Measurements from ENCODE around the gene TXNRD2.
"Not testable (repeated sequence)": the region's sequence is repeated elsewhere in the genome, so short reads cannot be mapped to it uniquely, and the experiment has no call there.

TXNRD2 gene

GRCh38 chr22:19911540-19912270, 29.9 kb downstream of the TXNRD2 start:
- no peak overlapping the region for H3K27ac ChIP-seq
- DNase-seq (ENCODE audit: low read depth, low spot score) = no peak

DNA sequence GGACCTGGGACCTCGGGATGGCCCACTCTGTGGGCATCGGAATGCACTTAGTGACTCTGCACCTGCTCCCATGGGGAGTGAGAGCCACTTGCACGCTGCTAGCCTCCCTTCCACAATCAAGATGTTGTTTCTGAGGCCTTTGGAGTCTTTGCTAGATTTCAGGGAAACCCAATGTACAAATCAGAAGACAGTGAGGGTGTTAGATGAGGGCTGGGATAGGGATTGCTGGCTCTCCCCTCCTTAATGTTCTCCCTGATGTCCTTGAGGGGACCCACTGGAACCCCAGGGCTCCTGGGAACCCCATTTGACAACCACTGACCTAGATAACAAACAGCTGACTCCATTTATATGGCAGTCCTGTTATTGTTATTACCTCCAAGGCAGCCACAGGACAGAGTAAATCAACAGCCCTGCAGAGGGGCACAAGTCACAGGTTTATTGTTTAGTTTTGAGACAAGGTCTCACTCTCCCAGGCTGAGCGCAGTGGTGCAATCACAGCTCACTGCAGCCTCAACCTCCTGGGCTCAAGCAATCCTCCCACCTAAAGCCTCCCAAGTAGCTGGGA, 31.4 kb downstream of the TXNRD2 start:
- no peak overlapping the region for H3K27ac ChIP-seq
- no peak for DNase-seq (ENCODE audit: low read depth, low spot score)

- H3K27ac ChIP-seq = no peak overlapping the region
- no peak for DNase-seq (ENCODE audit: low read depth, low spot score)
Observed at GRCh38 chr22:19909350-19910179, 32.1 kb downstream of the TXNRD2 start.

DNA sequence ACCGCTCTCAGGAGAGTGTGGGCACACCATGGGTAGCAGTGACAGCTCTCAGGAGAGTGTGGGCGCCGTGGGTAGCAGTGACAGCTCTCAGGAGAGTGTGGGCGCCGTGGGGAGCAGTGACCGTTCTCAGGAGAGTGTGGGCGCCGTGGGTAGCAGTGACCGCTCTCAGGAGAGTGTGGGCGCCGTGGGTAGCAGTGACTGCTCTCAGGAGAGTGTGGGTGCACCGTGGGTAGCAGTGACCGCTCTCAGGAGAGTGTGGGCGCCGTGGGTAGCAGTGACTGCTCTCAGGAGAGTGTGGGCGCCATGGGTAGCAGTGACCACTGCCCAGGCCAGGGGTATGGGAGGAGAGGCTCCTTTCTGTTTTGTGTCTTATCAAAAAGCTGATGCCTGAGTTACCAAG, 33.7 kb downstream of the TXNRD2 start:
- H3K27ac ChIP-seq; DNase-seq (ENCODE audit: low read depth, low spot score): not testable (repeated sequence)

GRCh38 chr22:19906864-19907263, 34.8 kb downstream of the TXNRD2 start:
- H3K27ac ChIP-seq; DNase-seq (ENCODE audit: low read depth, low spot score): not testable (repeated sequence)

DNA sequence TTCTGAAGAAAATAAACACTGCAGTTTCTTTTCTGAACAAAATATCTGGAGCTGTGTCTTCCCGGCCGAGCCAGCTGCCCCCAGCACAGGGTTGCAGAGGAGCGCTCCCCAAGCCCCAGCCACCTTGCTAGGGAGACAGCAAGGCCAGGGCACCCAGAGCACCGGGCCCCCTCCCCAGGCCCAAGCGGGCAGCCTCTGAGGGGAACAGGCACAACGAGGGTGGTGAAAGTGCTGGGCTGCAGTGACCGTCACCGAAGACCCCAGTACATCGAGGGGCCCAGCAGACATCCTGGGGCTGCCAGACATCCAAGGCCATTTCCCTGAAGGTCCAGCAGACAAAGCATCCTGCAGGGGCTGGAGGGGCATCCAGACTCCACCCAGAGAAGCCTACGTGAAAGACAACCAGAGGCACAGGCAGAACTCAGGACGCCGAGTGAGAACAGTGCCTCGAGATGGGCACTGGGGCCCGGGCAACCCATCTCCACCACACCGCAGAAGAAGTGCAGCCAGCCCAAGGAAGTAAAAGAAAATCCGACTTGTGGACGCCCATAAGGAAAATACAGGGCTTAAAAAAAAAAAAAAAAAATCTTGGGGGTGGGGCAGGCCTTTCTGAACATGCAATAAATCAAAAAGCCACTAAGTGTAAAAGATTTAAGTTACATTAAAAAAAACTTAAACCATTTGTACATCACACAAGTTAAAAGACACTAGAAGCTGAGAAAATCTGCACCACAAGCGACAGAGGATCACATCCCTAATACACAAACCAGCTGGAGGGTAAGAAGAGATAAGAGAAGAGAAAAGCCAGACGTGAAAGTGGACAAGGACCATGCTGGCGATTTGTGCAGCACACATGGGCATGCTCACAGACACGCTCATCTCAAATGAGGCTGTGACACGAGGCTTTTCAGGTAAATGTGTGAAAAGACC, 36.0 kb downstream of the TXNRD2 start:
- DNase-seq (ENCODE audit: low read depth, low spot score) = no peak
- no peak overlapping the region for H3K27ac ChIP-seq

DNA sequence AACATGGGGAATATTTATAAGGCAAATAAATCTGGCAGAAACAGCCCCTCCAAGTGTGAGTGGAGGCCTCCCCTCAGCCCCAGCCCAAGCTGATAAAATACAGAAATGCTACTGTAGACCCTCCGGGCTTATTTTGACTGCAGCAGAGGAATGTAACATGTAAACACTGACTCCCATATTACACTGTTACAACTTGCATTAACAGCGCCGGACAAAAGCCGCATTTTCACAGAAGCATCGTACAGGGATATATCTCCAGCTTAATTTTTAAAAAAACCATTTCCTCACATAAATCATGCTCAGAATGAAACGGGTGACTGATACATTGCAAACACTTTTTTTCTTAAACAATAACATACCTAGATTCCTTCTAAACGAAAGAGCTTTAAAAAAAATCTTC, 36.7 kb downstream of the TXNRD2 start:
- no peak overlapping the region for H3K27ac ChIP-seq
- DNase-seq (ENCODE audit: low read depth, low spot score) = no peak

GRCh38 chr22:19904174-19904856, 37.3 kb downstream of the TXNRD2 start:
- DNase-seq (ENCODE audit: low read depth, low spot score) = no peak
- H3K27ac ChIP-seq = no peak overlapping the region

DNA sequence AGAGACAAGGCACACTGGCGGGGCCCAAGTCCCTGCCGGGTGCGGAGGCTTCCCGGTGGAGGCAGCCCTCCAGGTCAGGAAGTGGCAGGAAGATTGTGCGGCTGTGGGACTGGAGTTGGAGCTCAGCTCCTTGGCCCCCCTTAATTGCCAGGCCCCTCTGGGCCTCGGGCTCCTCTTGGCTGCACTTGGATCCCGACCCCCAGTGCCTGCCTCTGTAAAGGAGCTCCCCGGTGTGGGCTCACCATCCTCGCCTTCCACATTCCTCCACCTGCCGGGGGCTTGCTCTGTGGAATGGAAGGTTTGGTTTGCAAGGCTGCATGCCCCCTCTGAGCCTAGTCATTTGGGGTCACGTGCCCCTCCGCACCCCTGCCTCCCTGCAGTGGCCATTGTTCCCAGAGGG, 38.1 kb downstream of the TXNRD2 start:
- H3K27ac ChIP-seq = no peak overlapping the region
- DNase-seq (ENCODE audit: low read depth, low spot score) = no peak

DNA sequence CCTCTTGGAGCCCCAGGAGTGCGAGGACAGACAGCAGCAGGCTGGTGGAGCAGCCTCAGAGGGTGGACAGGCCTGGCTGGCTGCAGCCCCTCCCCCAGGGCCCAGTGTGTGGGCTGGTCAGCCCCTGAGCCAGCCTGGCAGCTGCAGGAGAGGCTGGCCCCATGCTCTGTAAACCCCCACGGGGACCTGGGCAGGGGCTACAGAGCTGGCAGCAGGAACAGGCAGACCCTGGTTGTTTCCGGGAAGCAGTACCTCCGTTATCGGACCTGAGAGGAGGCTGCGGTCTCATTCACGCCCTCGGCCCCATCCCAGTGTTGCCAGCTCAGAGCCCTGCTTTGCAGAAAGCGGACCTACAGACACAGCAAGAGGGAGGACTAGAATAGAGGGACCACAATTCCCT, 38.6 kb downstream of the TXNRD2 start:
- no peak for DNase-seq (ENCODE audit: low read depth, low spot score)
- H3K27ac ChIP-seq = no peak overlapping the region

DNA sequence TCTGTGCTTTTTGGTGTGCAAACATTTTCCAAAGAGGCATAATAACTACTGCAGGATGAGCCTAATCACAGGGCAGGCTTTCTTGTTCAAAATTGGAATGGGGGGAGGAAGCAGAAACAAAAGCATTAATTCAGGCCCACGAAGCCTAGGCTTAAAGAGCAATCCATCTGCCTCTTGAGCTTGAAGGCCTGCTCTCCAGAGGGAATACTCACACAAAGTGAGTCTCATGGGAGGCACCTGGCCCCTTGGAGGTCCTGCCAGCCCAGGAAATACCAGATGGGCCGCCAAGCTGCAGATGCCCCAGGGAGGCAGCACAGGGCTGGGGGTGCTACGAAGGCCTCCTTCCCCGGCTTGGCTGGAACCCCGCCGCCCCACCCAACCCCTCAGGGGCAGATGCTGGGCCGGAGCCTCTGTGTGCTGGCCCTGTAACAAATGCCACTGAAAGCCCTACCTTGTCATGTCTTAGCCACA, 39.3 kb downstream of the TXNRD2 start:
- H3K27ac ChIP-seq = no peak overlapping the region
- no peak for DNase-seq (ENCODE audit: low read depth, low spot score)

DNA sequence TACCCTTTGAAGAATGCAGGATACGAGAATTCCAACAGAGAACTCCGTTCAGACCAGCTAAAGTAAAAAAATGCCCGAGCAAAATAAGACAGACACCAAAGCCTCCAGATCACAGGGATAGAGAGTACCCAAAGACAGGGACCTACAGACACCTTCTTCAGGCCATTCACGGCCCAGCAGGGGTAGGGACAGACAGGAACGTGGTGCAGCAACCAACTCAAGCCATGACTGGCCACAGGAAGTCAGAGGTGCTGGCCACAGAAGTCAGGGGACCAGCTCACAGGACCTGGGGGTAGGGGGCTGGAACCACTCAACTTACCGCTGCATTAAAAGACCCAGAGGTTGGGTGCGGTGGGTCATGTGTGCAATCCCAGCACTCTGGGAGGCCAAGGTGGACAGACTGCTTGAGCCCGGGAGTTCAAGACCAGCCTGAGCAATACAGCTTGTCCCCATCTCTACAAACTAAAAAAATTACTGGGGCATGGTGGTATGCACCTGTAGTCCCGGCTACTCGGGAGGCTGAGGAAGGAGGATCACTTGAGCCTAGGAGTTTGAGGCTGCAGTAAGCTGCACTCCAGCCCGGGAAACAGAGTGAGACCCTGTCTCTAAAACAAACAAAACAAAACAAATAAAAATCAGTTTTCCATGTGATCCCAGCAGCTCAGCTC, 39.9 kb downstream of the TXNRD2 start:
- no peak for DNase-seq (ENCODE audit: low read depth, low spot score)
- no peak overlapping the region for H3K27ac ChIP-seq

GRCh38 chr22:19900707-19901436, 40.7 kb downstream of the TXNRD2 start:
- H3K27ac ChIP-seq = no peak overlapping the region
- DNase-seq (ENCODE audit: low read depth, low spot score) = no peak

GRCh38 chr22:19898831-19899567, 42.6 kb downstream of the TXNRD2 start:
- H3K27ac ChIP-seq = no peak overlapping the region
- DNase-seq (ENCODE audit: low read depth, low spot score) = no peak

- no peak for DNase-seq (ENCODE audit: low read depth, low spot score)
- no peak overlapping the region for H3K27ac ChIP-seq
Observed at GRCh38 chr22:19898145-19898544, 43.5 kb downstream of the TXNRD2 start.

GRCh38 chr22:19897726-19898125, 43.9 kb downstream of the TXNRD2 start:
- no peak overlapping the region for H3K27ac ChIP-seq

DNA sequence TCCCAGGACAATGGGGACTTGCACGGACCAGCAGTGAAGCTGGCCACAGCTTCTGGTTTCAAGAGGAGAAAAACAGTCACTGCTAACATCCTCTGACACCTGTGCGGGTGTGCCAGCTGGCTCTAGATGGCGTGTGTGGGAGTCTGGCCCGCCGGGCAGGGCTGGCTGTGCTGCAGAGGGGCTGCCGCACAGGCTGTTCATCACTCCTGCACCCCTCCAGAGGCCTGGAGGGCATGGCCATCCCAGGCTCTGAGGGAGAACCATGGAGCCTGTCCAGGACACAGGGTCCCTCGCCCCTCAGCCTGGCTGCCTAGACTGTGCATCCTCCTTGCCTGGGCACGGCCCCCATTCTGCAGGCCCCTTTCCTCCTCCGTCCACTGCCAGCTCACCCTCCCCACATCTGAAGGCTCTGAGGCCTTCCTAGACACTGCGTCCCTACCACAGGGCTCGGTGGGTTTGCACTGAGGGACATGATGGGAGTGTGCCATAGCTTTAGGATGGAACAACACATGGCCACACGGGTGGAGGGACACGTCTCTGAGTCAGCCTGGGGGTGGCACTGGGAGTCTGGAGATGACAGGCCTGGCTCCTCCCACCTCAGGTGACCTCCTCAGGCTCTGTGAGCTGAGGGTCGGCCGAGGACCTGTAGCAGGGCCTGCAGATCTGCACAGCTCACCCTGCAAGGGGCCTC, 44.8 kb downstream of the TXNRD2 start:
- no peak overlapping the region for H3K27ac ChIP-seq
- no peak for DNase-seq (ENCODE audit: low read depth, low spot score)

More at GRCh38 chr22:19897726-19898125, 43.9 kb downstream of the TXNRD2 start:
- no peak for DNase-seq (ENCODE audit: low read depth, low spot score)
